Measurements from ENCODE around the gene SSR3. TPM values are rescaled to one million over a fixed set of nuclear protein-coding genes. Genes with fewer than 3 reads are reported as not detected.

The SSR3 gene
- total RNA-seq, 1 donor from 2014 or later = 155 TPM

GRCh38 chr3:156581033-156581432 is 26.1 kb upstream of the SSR3 start:
- H3K36me3 ChIP-seq = no peaks in the 10 kb centered on the region
- intact Hi-C loops (cut with DNase I) = no loop called here

DNA sequence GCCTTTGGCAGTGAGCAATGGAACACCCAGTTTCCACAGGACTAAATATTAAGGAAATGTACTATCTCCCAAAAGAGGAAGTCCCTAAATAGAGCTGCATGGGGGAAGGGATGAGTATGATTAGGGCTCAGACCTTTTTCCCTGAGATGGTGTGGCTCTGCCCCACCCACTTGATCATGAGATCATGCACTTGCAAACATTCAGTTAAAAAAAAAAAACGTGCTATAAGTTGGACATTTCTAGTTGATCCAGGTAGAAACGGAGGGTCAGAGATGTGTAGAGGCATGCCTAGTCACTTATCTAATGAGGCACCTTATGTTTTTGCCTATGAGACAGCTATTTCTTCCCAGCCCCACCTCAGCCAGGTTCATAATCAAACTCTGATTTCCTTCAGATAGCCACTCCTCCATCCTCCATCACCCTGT is 24.5 kb upstream of the SSR3 start:
- DNase-seq (ENCODE audit: low spot score in 2 of 2) = no peak
- Histone ChIP-seq H3K27me3 (no peaks in the 10 kb centered on the region), H3K4me3 (no peak overlapping the region), H3K9me3 (no peaks in the 10 kb centered on the region), H3K4me1 (no peaks in the 10 kb centered on the region), H3K27ac (no peak overlapping the region), H3K36me3 (no peaks in the 10 kb centered on the region)
- intact Hi-C loops (cut with DNase I) = no loop called here
- TF ChIP-seq, protein P1, sequence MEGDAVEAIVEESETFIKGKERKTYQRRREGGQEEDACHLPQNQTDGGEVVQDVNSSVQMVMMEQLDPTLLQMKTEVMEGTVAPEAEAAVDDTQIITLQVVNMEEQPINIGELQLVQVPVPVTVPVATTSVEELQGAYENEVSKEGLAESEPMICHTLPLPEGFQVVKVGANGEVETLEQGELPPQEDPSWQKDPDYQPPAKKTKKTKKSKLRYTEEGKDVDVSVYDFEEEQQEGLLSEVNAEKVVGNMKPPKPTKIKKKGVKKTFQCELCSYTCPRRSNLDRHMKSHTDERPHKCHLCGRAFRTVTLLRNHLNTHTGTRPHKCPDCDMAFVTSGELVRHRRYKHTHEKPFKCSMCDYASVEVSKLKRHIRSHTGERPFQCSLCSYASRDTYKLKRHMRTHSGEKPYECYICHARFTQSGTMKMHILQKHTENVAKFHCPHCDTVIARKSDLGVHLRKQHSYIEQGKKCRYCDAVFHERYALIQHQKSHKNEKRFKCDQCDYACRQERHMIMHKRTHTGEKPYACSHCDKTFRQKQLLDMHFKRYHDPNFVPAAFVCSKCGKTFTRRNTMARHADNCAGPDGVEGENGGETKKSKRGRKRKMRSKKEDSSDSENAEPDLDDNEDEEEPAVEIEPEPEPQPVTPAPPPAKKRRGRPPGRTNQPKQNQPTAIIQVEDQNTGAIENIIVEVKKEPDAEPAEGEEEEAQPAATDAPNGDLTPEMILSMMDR (IDR thresholded peaks at IDR 0.05) = no peak

More at GRCh38 chr3:156581033-156581432, 26.1 kb upstream of the SSR3 start:
- H3K27ac ChIP-seq = no peak overlapping the region
- no peak overlapping the region for H3K4me3 ChIP-seq
- no peaks in the 10 kb centered on the region for H3K9me3 ChIP-seq
- H3K27me3 ChIP-seq = no peaks in the 10 kb centered on the region
- TF ChIP-seq, protein P1 (IDR thresholded peaks at IDR 0.05) = no peak
- no peak for DNase-seq (ENCODE audit: low spot score in 2 of 2)
- H3K4me1 ChIP-seq = no peaks in the 10 kb centered on the region

- Histone ChIP-seq H3K4me3 (no peak overlapping the region), H3K36me3 (no peaks in the 10 kb centered on the region), H3K27ac (no peak overlapping the region), H3K4me1 (no peaks in the 10 kb centered on the region), H3K9me3 (no peaks in the 10 kb centered on the region), H3K27me3 (no peaks in the 10 kb centered on the region)
- TF ChIP-seq, protein P1 (IDR thresholded peaks at IDR 0.05) = no peak
- intact Hi-C loops (cut with DNase I) = no loop called here
- no peak for DNase-seq (ENCODE audit: low spot score in 2 of 2)
These were observed 22.8 kb upstream of the SSR3 start for GRCh38 chr3:156577736-156578135.

- no peak overlapping the region for H3K27ac ChIP-seq
- no peaks in the 10 kb centered on the region for H3K27me3 ChIP-seq
- H3K9me3 ChIP-seq = no peaks in the 10 kb centered on the region
- intact Hi-C loops (cut with DNase I) = no loop called here
- H3K4me1 ChIP-seq = no peaks in the 10 kb centered on the region
- TF ChIP-seq, protein P1 (IDR thresholded peaks at IDR 0.05) = no peak
- no peaks in the 10 kb centered on the region for H3K36me3 ChIP-seq
- H3K4me3 ChIP-seq = no peak overlapping the region
- DNase-seq (ENCODE audit: low spot score in 2 of 2) = no peak
These were observed 21.9 kb upstream of the SSR3 start for GRCh38 chr3:156576651-156577348.

DNA sequence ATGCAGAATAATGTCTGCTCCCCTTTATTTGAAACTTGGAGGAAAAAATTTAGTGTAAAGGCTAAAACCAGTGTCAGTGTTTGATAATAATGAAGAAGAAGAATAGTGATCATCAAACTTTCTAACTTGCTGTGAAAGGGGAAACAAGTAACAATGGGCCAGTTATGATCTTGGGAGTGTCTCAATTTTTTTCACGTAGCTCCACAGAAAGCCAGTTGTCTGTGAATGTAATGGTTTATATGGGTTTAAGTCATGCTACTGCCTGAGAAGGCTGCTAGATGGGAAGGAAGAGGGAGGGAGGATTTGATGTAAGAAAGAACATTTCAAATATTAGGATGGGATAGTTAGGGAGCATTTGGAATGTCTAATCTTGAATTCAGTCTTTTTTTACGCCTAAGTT is 21.1 kb upstream of the SSR3 start:
- TF ChIP-seq, protein P1 (IDR thresholded peaks at IDR 0.05) = no peak
- Histone ChIP-seq H3K27ac (no peak overlapping the region), H3K27me3 (no peaks in the 10 kb centered on the region), H3K36me3 (no peaks in the 10 kb centered on the region), H3K4me1 (no peaks in the 10 kb centered on the region), H3K4me3 (no peak overlapping the region), H3K9me3 (no peaks in the 10 kb centered on the region)
- no peak for DNase-seq (ENCODE audit: low spot score in 2 of 2)
- intact Hi-C loops (cut with DNase I) = no loop called here

All from ascending aorta (tissue), 2 donors.